Psoas muscle (tissue), 8 donors: ENCODE data around the gene COL4A6. TPM values are rescaled to one million over a fixed set of nuclear protein-coding genes. Genes with fewer than 3 reads are reported as not detected.

ENCODE experiments used
- ATAC-seq, 4 donors: fragments of 200-7000 bp; cut with Tn5 transposase; one replicate each; pipeline ENCODE4 v1.9.1; 2020; ENCODE audit warnings: moderate library complexity in 3 of 4, mild to moderate bottlenecking in 2 of 4
- DNase-seq, 2 donors: peaks; one replicate each; pipeline ENCODE4 v3.0.0-alpha.2; 2020
- H3K27ac ChIP-seq: fragments of 200-600 bp; one replicate; pipeline ENCODE4 v1.8.0; 2022
- H3K27me3 ChIP-seq, 3 donors: fragments of 200-600 bp in 1 of 3; one replicate each; pipeline versions ENCODE4 v1.6.1 to v1.8.0; 2013 to 2022; ENCODE audit warnings: low read length in 2 of 3, mild to moderate bottlenecking in 2 of 3, moderate library complexity in 1 of 3; ENCODE audit not compliant: insufficient read depth in 3 of 3
- H3K36me3 ChIP-seq, 2 donors: fragments of 200-600 bp in 1 of 2; one replicate each; pipeline versions ENCODE4 v1.6.1 to v1.8.0; 2013 to 2022; ENCODE audit warnings: low read depth in 1 of 2, mild to moderate bottlenecking in 1 of 2, moderate library complexity in 1 of 2; ENCODE audit not compliant: insufficient read depth in 1 of 2
- H3K4me1 ChIP-seq: fragments of 200-600 bp; one replicate; pipeline ENCODE4 v1.8.0; 2022
- H3K4me3 ChIP-seq: fragments of 200-600 bp; one replicate; pipeline ENCODE4 v1.8.0; 2022; ENCODE audit warnings: mild to moderate bottlenecking
- H3K9me3 ChIP-seq: fragments of 200-600 bp; one replicate; pipeline ENCODE4 v1.8.0; 2022
- CTCF ChIP-seq: fragments of 200-600 bp; IDR thresholded peaks from one replicate; pipeline ENCODE4 v1.8.0; 2022; ENCODE audit warnings: antibody characterized with exemption
- WGBS, 3 donors: extraction: QIAGEN DNeasy Blood & Tissue Kit; methylation state at CpG; one replicate each; pipeline versions ENCODE4 v1.1.6 to v1.1.7; 2013; 5-methylcytosine and 5-hydroxymethylcytosine counted together
- intact Hi-C, 2 donors: fragments of 100-400 bp; cut with DNase I; formaldehyde crosslinking; loops; one replicate each; pipeline versions ENCODE4 v1.11.0 to v1.14.2; 2022
- polyA plus RNA-seq, 3 donors: library from polyadenylated mRNA; stranded (reverse); fragments of 200-250 nt; gene quantifications; one replicate each; pipeline ENCODE4 v1.2.3, GENCODE V29; 2013
- total RNA-seq, 4 donors: library from RNA; stranded (reverse); fragmentation: NEBNext Ultra II Directional in 2 of 4; extraction: Animal tissue kit (Norgen Biotek cat#: 25700) in 2 of 4; gene quantifications; one replicate each; pipeline versions ENCODE4 v1.2.1 to v1.2.4, GENCODE V29; 2021 to 2023
- donor health status: healthy with polysubstance abuse.
- donor health status: DM: no; HTN: no; CAD: no; lungs with moderate emphysema.
- donor health status: Bipolar disorder and iron deficiency.
- donor health status: healthy.
- donor health status: DM: yes; HTN: yes; CAD: no.
- donor health status: DM: no; HTN: no; CAD: no.
- donor health status: DM: no; HTN: no; CAD: no.
- donor health status: DM: yes; HTN: yes; CAD: no.

COL4A6 gene
- total and polyA plus RNA-seq, 7 donors, result 0.17 to 3.6 (median 0.68) TPM

- Histone ChIP-seq H3K27me3 (peaks cover 0 to 5% (median 0%) of the 10 kb centered on the region in 3 donors), H3K4me3 (no peak overlapping the region), H3K4me1 (no peaks in the 10 kb centered on the region), H3K9me3 (no peaks in the 10 kb centered on the region), H3K36me3 (no peaks in the 10 kb centered on the region), H3K27ac (no peak overlapping the region)
- TF ChIP-seq CTCF, result no peak
- ATAC-seq, result no peak
- intact Hi-C loops, result no loop called here
- no peak for DNase-seq
- WGBS, 3 donors, result 37 to 84% (median 83%) methylated on average over 1 of the region's 1 CpG
Observed at GRCh38 chrX:108417257-108417656, 21.0 kb downstream of the COL4A6 start.

GRCh38 chrX:108415891-108416290, 22.3 kb downstream of the COL4A6 start:
- 32 to 70% (median 49%) methylated on average over 2 of the region's 2 CpGs for whole genome bisulfite sequencing, 3 donors
- Histone ChIP-seq H3K36me3 (no peaks in the 10 kb centered on the region), H3K4me1 (no peaks in the 10 kb centered on the region), H3K4me3 (no peak overlapping the region), H3K27ac (no peak overlapping the region), H3K27me3 (peaks cover 0 to 5% (median 0%) of the 10 kb centered on the region in 3 donors), H3K9me3 (no peaks in the 10 kb centered on the region)
- ATAC-seq (no peak), DNase-seq (no peak)
- intact Hi-C loops, result no loop called here
- no peak for TF ChIP-seq CTCF

- intact Hi-C loops, result no loop called here
- DNase-seq (no peak), ATAC-seq (no peak)
- Histone ChIP-seq H3K27me3 (peaks cover 0 to 8% (median 0%) of the 10 kb centered on the region in 3 donors), H3K4me3 (no peak overlapping the region), H3K9me3 (no peaks in the 10 kb centered on the region), H3K27ac (no peak overlapping the region), H3K4me1 (no peaks in the 10 kb centered on the region), H3K36me3 (no peaks in the 10 kb centered on the region)
- no peak for TF ChIP-seq CTCF
- 39 to 56% (median 44%) methylated on average over 1 of the region's 1 CpG for WGBS, 3 donors
Observed at GRCh38 chrX:108415146-108415545, 23.1 kb downstream of the COL4A6 start.

- DNase-seq (no peak), ATAC-seq (no peak)
- H3K9me3 ChIP-seq, result no peaks in the 10 kb centered on the region
- H3K27me3 ChIP-seq, result peaks cover 0 to 12% (median 0%) of the 10 kb centered on the region in 3 donors
- no peaks in the 10 kb centered on the region for H3K36me3 ChIP-seq
- H3K4me3 ChIP-seq, result no peak overlapping the region
- H3K4me1 ChIP-seq, result no peaks in the 10 kb centered on the region
- intact Hi-C loops, result no loop called here
- no peak for TF ChIP-seq CTCF
- no peak overlapping the region for H3K27ac ChIP-seq
Observed at GRCh38 chrX:108412783-108413182, 25.4 kb downstream of the COL4A6 start.

- intact Hi-C loops, result no loop called here
- no peak overlapping the region for H3K27ac ChIP-seq
Observed at GRCh38 chrX:108399418-108400165, 38.6 kb downstream of the COL4A6 start.

More at GRCh38 chrX:108399418-108400165, 38.6 kb downstream of the COL4A6 start:
- Histone ChIP-seq H3K27me3 (no peaks in the 10 kb centered on the region), H3K36me3 (no peaks in the 10 kb centered on the region), H3K4me1 (no peaks in the 10 kb centered on the region), H3K4me3 (no peak overlapping the region), H3K9me3 (no peaks in the 10 kb centered on the region)
- no peak for ATAC-seq
- 50 to 69% (median 57%) methylated on average over 1 of the region's 1 CpG for WGBS, 3 donors
- DNase-seq, result no peak
- no peak for TF ChIP-seq CTCF
